Left ventricle myocardium inferior (tissue), 1 donor: Measurements from ENCODE around the gene PWWP2B. TPM values are rescaled to one million over a fixed set of nuclear protein-coding genes. Genes with fewer than 3 reads are reported as not detected.
A peak's percentile ranks its signal among the peaks of the same experiment; 100 is the strongest.

ENCODE experiments used
- DNase-seq: peaks from one replicate; pipeline ENCODE4 v3.0.0-alpha.2; 2020
- H3K27ac ChIP-seq: fragments of 200-600 bp; replicated peaks from 2 replicates; pipeline ENCODE4 v1.8.0; 2021
- H3K27me3 ChIP-seq: fragments of 200-600 bp; 2 replicates; pipeline ENCODE4 v1.8.0; 2021; ENCODE audit warnings: low read depth
- H3K36me3 ChIP-seq: fragments of 200-600 bp; 2 replicates; pipeline ENCODE4 v1.8.0; 2021
- H3K4me1 ChIP-seq: fragments of 200-600 bp; 2 replicates; pipeline ENCODE4 v1.8.0; 2021
- H3K4me3 ChIP-seq: fragments of 200-600 bp; 2 replicates; pipeline ENCODE4 v1.8.0; 2021; ENCODE audit warnings: mild to moderate bottlenecking, moderate library complexity
- H3K9me3 ChIP-seq: fragments of 200-600 bp; replicated peaks from 2 replicates; pipeline ENCODE4 v1.8.0; 2021
- CTCF ChIP-seq: fragments of 200-600 bp; IDR thresholded peaks from 2 replicates; pipeline ENCODE4 v1.8.0; 2021; ENCODE audit warnings: antibody characterized with exemption, mild to moderate bottlenecking, borderline replicate concordance
- intact Hi-C: fragments of 100-400 bp; cut with micrococcal nuclease; formaldehyde crosslinking; loops from one replicate; pipeline ENCODE4 v1.11.0; 2022
- total RNA-seq: library from RNA; stranded (reverse); fragmentation: NEBNext Ultra II Directional; extraction: Animal tissue kit (Norgen Biotek cat#: 25700); gene quantifications from one replicate; pipeline ENCODE4 v1.2.1, GENCODE V29; 2021
- donor health status: DM: no; HTN: yes; CAD: no; lungs with severe emphysema.

Gene PWWP2B
- total RNA-seq, 1 donor from 2014 or later, result 17.2 TPM

GRCh38 chr10:132360766-132361447 is 36.1 kb upstream of the PWWP2B start:
- H3K9me3 ChIP-seq, result no peaks in the 10 kb centered on the region
- peaks cover 10% of the 10 kb centered on the region for H3K4me1 ChIP-seq
- no peak overlapping the region for H3K4me3 ChIP-seq
- DNase-seq, result no peak
- H3K36me3 ChIP-seq, result peaks cover 7% of the 10 kb centered on the region
- peak; percentile 63 for TF ChIP-seq CTCF
- H3K27ac ChIP-seq, result no peak overlapping the region
- H3K27me3 ChIP-seq, result no peaks in the 10 kb centered on the region
- intact Hi-C loops, result no loop called here

GRCh38 chr10:132361581-132362101 is 35.4 kb upstream of the PWWP2B start:
- Histone ChIP-seq H3K4me1 (peaks cover 10% of the 10 kb centered on the region), H3K9me3 (no peaks in the 10 kb centered on the region), H3K4me3 (no peak overlapping the region), H3K27ac (no peak overlapping the region), H3K27me3 (no peaks in the 10 kb centered on the region), H3K36me3 (peaks cover 15% of the 10 kb centered on the region)
- DNase-seq, result no peak
- no peak for TF ChIP-seq CTCF
- intact Hi-C loops, result no loop called here

GRCh38 chr10:132362151-132362611 is 34.8 kb upstream of the PWWP2B start:
- Histone ChIP-seq H3K4me3 (no peak overlapping the region), H3K4me1 (peaks cover 10% of the 10 kb centered on the region), H3K9me3 (no peaks in the 10 kb centered on the region), H3K36me3 (peaks cover 20% of the 10 kb centered on the region), H3K27me3 (no peaks in the 10 kb centered on the region), H3K27ac (no peak overlapping the region)
- TF ChIP-seq CTCF, result no peak
- intact Hi-C loops, result no loop called here
- DNase-seq, result no peak

- intact Hi-C loops, result no loop called here
- Histone ChIP-seq H3K27ac (no peak overlapping the region), H3K4me1 (peaks cover 10% of the 10 kb centered on the region), H3K36me3 (peaks cover 22% of the 10 kb centered on the region), H3K27me3 (no peaks in the 10 kb centered on the region), H3K9me3 (peaks cover 9% of the 10 kb centered on the region), H3K4me3 (no peak overlapping the region)
- TF ChIP-seq CTCF, result no peak
- DNase-seq, result no peak
Observed at GRCh38 chr10:132363376-132363775, 33.6 kb upstream of the PWWP2B start.

- Histone ChIP-seq H3K4me3 (no peak overlapping the region), H3K4me1 (peaks cover 10% of the 10 kb centered on the region), H3K36me3 (peaks cover 22% of the 10 kb centered on the region), H3K27ac (no peak overlapping the region), H3K27me3 (no peaks in the 10 kb centered on the region), H3K9me3 (peaks cover 9% of the 10 kb centered on the region)
- DNase-seq, result no peak
- intact Hi-C loops, result no loop called here
- TF ChIP-seq CTCF, result no peak
Observed at GRCh38 chr10:132363921-132364593, 32.9 kb upstream of the PWWP2B start.
